Epithelial cell of esophagus (primary cell): ENCODE results near the gene LTB.
A peak's percentile ranks its signal among the peaks of the same experiment; 100 is the strongest.

ENCODE experiments used
- DNase-seq: peaks from one replicate; pipeline ENCODE4 v3.0.0; 2010; ENCODE audit warnings: low read depth
- H3K4me3 ChIP-seq: 2 replicates; pipeline ENCODE4 v1.5.1; 2011; ENCODE audit warnings: mild to moderate bottlenecking, low read length, control low read depth
- TF ChIP-seq, protein P1 (sequence below): IDR thresholded peaks from 2 replicates; pipeline ENCODE4 v1.5.1; 2011; ENCODE audit warnings: low read depth, mild to moderate bottlenecking, low read length, control low read depth, inconsistent platforms; ENCODE audit not compliant: insufficient read depth; ENCODE audit errors: missing control alignments

LTB gene, protein sequence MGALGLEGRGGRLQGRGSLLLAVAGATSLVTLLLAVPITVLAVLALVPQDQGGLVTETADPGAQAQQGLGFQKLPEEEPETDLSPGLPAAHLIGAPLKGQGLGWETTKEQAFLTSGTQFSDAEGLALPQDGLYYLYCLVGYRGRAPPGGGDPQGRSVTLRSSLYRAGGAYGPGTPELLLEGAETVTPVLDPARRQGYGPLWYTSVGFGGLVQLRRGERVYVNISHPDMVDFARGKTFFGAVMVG

DNA sequence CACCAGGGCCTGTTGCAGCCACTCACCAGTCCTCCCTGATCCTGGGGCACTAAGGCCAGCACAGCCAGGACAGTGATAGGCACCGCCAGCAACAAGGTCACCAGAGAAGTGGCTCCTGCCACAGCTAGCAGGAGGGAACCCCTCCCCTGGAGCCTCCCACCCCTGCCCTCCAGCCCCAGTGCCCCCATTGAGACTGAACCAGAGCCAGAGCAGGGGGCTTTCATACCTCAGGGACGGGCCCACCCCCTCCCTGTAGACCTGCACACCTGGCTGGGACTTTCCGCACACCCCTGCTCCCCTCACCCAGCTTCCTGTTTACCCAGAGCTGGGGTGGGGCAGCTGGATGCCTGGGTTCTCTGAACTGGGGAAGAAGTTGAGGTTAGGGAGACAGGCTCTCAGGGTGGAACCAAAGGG is at the start of gene LTB:
LTB (minus strand) TSS at position 195 of the 414 bp plus-strand sequence; CDS start at position 188, 7 bp downstream.
- DNase-seq = no peak
- TF ChIP-seq, protein P1, sequence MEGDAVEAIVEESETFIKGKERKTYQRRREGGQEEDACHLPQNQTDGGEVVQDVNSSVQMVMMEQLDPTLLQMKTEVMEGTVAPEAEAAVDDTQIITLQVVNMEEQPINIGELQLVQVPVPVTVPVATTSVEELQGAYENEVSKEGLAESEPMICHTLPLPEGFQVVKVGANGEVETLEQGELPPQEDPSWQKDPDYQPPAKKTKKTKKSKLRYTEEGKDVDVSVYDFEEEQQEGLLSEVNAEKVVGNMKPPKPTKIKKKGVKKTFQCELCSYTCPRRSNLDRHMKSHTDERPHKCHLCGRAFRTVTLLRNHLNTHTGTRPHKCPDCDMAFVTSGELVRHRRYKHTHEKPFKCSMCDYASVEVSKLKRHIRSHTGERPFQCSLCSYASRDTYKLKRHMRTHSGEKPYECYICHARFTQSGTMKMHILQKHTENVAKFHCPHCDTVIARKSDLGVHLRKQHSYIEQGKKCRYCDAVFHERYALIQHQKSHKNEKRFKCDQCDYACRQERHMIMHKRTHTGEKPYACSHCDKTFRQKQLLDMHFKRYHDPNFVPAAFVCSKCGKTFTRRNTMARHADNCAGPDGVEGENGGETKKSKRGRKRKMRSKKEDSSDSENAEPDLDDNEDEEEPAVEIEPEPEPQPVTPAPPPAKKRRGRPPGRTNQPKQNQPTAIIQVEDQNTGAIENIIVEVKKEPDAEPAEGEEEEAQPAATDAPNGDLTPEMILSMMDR = no peak
- peak within 1 kb of the TSS; percentile 86 for H3K4me3 ChIP-seq

- no peak for DNase-seq
- H3K4me3 ChIP-seq = no peak overlapping the region
- TF ChIP-seq, protein P1 = no peak
Observed at GRCh38 chr6:31631681-31632278, 49.6 kb upstream of the LTB start.

GRCh38 chr6:31631209-31631608 is 49.0 kb upstream of the LTB start:
- no peak for DNase-seq
- TF ChIP-seq, protein P1 = no peak
- no peak overlapping the region for H3K4me3 ChIP-seq

DNA sequence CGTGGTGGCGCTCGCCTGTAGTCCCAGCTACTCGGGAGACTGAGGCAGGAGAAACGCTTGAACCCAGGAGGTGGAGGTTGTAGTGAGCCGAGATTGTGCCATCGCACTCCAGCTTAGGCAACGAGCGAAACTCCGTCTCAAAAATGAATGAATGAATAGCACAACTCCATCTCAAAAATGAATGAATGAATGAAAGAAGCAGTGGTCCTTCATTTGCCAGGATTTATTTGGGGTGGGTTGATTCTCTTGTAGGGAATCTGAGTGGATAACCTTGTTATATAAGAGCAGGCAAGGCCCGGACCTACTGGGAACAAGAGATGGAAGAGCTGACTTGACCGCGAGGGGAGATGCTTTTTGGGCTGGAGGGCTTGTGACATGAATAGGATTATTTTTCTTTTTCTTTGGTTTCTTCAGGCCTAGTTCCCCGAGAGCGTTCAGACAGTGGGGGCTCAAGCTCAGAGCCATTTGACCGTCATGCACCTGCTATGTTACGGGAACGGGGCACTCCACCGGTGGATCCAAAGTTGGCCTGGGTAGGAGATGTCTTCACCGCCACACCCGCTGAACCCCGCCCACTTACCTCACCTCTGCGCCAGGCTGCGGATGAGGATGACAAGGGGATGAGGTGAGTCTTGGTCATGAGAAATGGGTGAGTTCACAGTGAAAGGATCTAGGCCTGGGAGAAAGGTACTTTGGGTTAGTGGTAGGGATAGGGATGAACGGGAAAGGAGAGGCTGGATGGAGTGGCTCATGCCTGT is 48.1 kb upstream of the LTB start:
- no peak overlapping the region for H3K4me3 ChIP-seq
- peak; percentile 33 for DNase-seq
- TF ChIP-seq, protein P1 = no peak

- TF ChIP-seq, protein P1 = no peak
- no peak overlapping the region for H3K4me3 ChIP-seq
- no peak for DNase-seq
Observed at GRCh38 chr6:31629014-31629413, 46.8 kb upstream of the LTB start.

DNA sequence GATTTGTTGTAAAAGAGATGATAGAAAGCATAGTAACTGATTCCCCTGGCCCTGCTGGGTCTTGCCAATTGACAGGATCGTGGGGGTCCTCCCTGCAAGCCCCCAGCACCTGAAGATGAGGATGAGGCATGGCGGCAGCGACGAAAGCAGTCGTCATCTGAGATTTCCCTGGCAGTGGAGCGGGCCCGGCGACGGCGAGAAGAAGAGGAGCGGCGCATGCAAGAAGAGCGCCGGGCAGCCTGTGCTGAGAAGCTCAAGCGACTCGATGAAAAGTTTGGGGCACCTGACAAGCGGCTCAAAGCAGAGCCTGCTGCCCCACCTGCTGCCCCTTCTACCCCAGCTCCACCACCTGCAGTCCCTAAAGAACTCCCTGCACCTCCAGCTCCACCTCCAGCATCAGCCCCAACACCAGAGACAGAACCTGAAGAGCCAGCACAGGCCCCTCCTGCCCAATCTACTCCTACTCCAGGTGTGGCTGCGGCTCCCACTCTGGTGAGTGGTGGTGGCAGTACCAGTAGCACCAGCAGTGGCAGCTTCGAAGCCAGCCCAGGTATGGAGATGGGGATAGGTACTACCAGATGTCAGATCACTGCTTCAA is 45.6 kb upstream of the LTB start:
- TF ChIP-seq, protein P1 = no peak
- H3K4me3 ChIP-seq = no peak overlapping the region
- no peak for DNase-seq
